GM21423 (cell line): Measurements from ENCODE around the gene LAMC3.

Source experiments
- ATAC-seq: cut with Tn5 transposase; IDR thresholded peaks from one replicate; pipeline ENCODE4 v1.9.1; 2021; ENCODE audit warnings: mild to moderate bottlenecking, moderate library complexity; ENCODE audit not compliant: unreplicated experiment

Gene LAMC3

GRCh38 chr9:131008909-131009618, at the start of gene LAMC3:
Gene LAMC3, plus strand, starts transcription at chr9:131009174. Its CDS starts 41 bp downstream, at chr9:131009215.
- no peak for ATAC-seq

- ATAC-seq: no peak
Measured at GRCh38 chr9:130959809-130960334, 49.1 kb upstream of the LAMC3 start.

GRCh38 chr9:130960522-130961378, 48.2 kb upstream of the LAMC3 start:
- ATAC-seq: no peak

GRCh38 chr9:130961511-130962300, 47.3 kb upstream of the LAMC3 start:
- no peak for ATAC-seq

- no peak for ATAC-seq
Measured at GRCh38 chr9:130962418-130963316, 46.3 kb upstream of the LAMC3 start.

- ATAC-seq: no peak
Measured at GRCh38 chr9:130963337-130963908, 45.6 kb upstream of the LAMC3 start.

GRCh38 chr9:130963916-130964315, 45.1 kb upstream of the LAMC3 start:
- ATAC-seq: no peak

GRCh38 chr9:130965680-130966079, 43.3 kb upstream of the LAMC3 start:
- no peak for ATAC-seq

GRCh38 chr9:130970052-130970451, 38.9 kb upstream of the LAMC3 start:
- no peak for ATAC-seq

GRCh38 chr9:130970855-130971254, 38.1 kb upstream of the LAMC3 start:
- no peak for ATAC-seq

GRCh38 chr9:130971294-130971849, 37.6 kb upstream of the LAMC3 start:
- no peak for ATAC-seq

GRCh38 chr9:130972277-130972956, 36.6 kb upstream of the LAMC3 start:
- no peak for ATAC-seq

GRCh38 chr9:130972957-130973685, 35.9 kb upstream of the LAMC3 start:
- ATAC-seq: no peak

- no peak for ATAC-seq
Measured at GRCh38 chr9:130973686-130974281, 35.2 kb upstream of the LAMC3 start.

- ATAC-seq: no peak
Measured at GRCh38 chr9:130974697-130975096, 34.3 kb upstream of the LAMC3 start.

GRCh38 chr9:130975156-130975555, 33.8 kb upstream of the LAMC3 start:
- no peak for ATAC-seq

GRCh38 chr9:130975932-130976841, 32.8 kb upstream of the LAMC3 start:
- no peak for ATAC-seq
